Measurements from ENCODE around the gene KCNJ12.
"Not testable (repeated sequence)": the region's sequence is repeated elsewhere in the genome, so short reads cannot be mapped to it uniquely, and the experiment has no call there.

DNA sequence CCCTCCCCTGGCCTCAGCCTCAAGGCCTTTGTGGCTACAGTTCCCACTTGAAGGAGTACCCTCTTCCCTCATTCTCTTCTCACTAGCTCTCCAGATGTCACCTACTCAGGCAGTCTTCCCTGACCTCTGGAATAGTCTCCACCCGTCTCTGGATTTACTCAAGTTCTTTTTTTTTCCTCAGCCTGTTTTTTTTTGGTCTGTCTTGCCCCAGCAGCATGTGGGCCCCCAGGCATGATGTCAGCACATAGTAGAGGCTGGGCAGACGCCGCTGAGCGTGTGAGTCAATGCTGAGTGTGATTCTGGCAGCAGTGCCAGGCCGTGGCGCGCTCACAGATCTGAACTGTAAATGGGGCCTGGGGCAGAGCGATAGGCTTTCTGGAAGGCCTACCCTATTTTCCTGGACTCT is 26.0 kb downstream of the KCNJ12 start:
- not testable (repeated sequence) for TF ChIP-seq SP1, TARDBP, ZNF384, ELF4 (IDR thresholded peaks at IDR 0.05)

Data from HEK293T (cell line).